ENCODE measurements around the gene GRID1. TPM values are rescaled to one million over a fixed set of nuclear protein-coding genes. Genes with fewer than 3 reads are reported as not detected.

The GRID1 gene
- total RNA-seq, 2 experiments from 2014 or later: not detected

DNA sequence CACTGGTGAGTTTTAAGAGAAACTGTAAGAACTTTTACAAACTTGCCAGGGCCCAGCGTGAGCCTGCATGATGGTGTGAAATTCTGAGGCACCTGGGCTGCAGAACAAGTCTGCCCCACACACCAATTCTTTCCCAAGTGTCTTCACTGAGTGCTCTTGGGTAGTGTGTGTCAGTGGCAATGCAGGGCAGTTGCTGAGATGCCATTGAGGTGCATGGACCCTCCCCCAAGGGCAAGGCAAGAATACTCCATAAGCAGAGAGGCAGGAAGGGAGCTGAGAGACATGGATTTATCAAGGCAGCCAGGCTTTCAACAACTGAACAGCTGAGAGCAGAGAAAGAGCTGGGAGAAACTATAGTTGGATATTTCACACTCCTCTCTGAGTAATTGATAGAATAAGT is 801.2 kb downstream of the GRID1 start:
- DNase-seq: no peak
- H3K4me3 Mint-ChIP-seq: no peak overlapping the region
- H3K27me3 Mint-ChIP-seq: peaks cover 9% of the 10 kb centered on the region
- ATAC-seq (ENCODE audit: low read depth): no peak
- H3K27ac Mint-ChIP-seq: no peak overlapping the region
- no peaks in the 10 kb centered on the region for H3K9me3 Mint-ChIP-seq
- H3K36me3 Mint-ChIP-seq: no peaks in the 10 kb centered on the region
- POLR2A ChIA-PET: no interaction called here
- no peaks in the 10 kb centered on the region for H3K4me1 Mint-ChIP-seq

DNA sequence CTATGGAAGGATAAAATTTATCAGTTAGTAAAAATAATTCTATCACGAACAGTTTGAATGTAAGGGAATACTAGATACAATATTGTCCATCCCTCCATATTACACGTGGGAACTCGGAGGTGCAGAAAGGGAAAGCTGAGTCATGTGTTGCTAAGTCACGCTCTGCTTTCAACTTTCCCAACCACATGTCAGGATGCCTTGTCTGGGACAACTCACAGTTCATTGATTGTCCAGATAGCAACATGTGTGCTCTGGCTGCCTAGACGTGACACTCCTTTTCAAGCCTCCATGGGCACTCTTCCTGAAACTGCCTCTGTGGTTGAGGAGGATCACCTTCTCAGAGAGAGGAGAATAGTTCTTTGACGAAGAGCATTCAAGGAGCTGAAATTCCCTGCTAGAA is 808.1 kb downstream of the GRID1 start:
- no peak overlapping the region for H3K4me3 Mint-ChIP-seq
- ATAC-seq (ENCODE audit: low read depth) (no peak), DNase-seq (no peak)
- no peak overlapping the region for H3K27ac Mint-ChIP-seq
- POLR2A ChIA-PET: no interaction called here
- no peaks in the 10 kb centered on the region for H3K9me3 Mint-ChIP-seq
- H3K4me1 Mint-ChIP-seq: no peaks in the 10 kb centered on the region
- H3K27me3 Mint-ChIP-seq: peaks cover 5% of the 10 kb centered on the region
- no peaks in the 10 kb centered on the region for H3K36me3 Mint-ChIP-seq

DNA sequence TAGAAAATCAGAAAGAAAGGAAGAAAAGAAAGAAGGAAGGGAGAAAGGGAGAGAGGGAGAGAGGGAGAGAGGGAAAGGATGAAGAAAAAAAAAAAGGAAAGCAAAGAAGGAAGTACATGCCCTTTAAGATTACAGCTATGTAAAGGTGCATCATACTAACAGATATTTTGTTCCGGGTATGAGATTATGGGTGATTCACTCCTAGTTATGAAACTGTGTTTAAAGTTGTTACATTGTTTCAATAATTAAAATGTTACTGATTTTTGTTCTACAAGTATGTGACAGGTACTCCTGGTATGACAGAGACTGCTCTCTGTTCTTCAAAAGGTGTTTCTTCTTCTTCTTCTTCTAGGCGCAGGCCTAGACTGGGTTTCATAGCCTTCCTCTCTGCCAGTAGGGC is 808.9 kb downstream of the GRID1 start:
- POLR2A ChIA-PET: no interaction called here
- DNase-seq (no peak), ATAC-seq (ENCODE audit: low read depth) (no peak)
- Mint-ChIP-seq H3K4me3 (no peak overlapping the region), H3K36me3 (no peaks in the 10 kb centered on the region), H3K27ac (no peak overlapping the region), H3K27me3 (peaks cover 8% of the 10 kb centered on the region), H3K9me3 (no peaks in the 10 kb centered on the region), H3K4me1 (no peaks in the 10 kb centered on the region)

DNA sequence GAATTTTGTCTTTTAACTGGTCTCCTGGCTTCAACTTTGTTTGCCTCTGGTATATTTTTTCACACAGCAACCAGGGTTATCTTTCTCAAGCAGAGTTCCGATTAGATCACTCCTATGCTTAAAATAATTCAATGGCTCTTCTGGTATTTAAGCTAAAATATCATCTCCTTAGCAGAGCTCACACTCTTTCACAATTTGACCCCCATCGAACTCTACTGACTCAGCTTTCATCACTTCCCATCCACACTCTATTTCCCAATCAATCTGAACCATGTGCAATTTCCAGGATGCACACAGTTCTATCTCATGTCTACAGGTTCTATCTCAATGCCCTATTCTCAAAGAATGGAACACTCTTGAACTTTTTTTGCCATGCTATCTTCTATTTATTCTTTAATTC is 809.5 kb downstream of the GRID1 start:
- Mint-ChIP-seq H3K4me3 (no peak overlapping the region), H3K36me3 (no peaks in the 10 kb centered on the region), H3K9me3 (no peaks in the 10 kb centered on the region), H3K27me3 (peaks cover 10% of the 10 kb centered on the region), H3K27ac (no peak overlapping the region), H3K4me1 (no peaks in the 10 kb centered on the region)
- POLR2A ChIA-PET: no interaction called here
- ATAC-seq (ENCODE audit: low read depth) (no peak), DNase-seq (no peak)

Small RNAs within 50 kb of the gene (microRNA-seq; reads per million reads assigned to microRNA genes)
- not detected for gene MIR346

Other genes with a start within 250 kb of the GRID1 start
- gene WAPL, start 155.0 kb upstream of the GRID1 start, total RNA-seq: 10 to 100 TPM; 47.9 to 52.9 TPM

Measured in activated naive CD8-positive, alpha-beta T cell treated with anti-CD3 and anti-CD28 coated beads, Interleukin-2, amount 10 ng/mL, durations not matched to agents 7 days and 5 days (primary cell).